Measurements from ENCODE around the gene ATP11A.

The ATP11A gene

GRCh38 chr13:112918746-112919145 is 228.9 kb downstream of the ATP11A start:
- no peak for TF ChIP-seq CTCF (IDR thresholded peaks at IDR 0.05)
- no peaks in the 10 kb centered on the region for H3K79me2 ChIP-seq
- H3K27me3 ChIP-seq (ENCODE audit: control insufficient read depth, insufficient read depth, low read length) = no peaks in the 10 kb centered on the region
- H3K27ac ChIP-seq = no peak overlapping the region
- H3K4me3 ChIP-seq (ENCODE audit: low read depth, low read length) = no peak overlapping the region
- no peaks in the 10 kb centered on the region for H3K36me3 ChIP-seq (ENCODE audit: control insufficient read depth, insufficient read depth, low read length)
- H3K4me2 ChIP-seq (ENCODE audit: low read length) = no peak overlapping the region
- H3K9me3 ChIP-seq (ENCODE audit: control insufficient read depth, low read length) = no peaks in the 10 kb centered on the region
- H2AFZ ChIP-seq = no peak overlapping the region
- H3K4me1 ChIP-seq = no peaks in the 10 kb centered on the region
- H3K9ac ChIP-seq = no peak overlapping the region

DNA sequence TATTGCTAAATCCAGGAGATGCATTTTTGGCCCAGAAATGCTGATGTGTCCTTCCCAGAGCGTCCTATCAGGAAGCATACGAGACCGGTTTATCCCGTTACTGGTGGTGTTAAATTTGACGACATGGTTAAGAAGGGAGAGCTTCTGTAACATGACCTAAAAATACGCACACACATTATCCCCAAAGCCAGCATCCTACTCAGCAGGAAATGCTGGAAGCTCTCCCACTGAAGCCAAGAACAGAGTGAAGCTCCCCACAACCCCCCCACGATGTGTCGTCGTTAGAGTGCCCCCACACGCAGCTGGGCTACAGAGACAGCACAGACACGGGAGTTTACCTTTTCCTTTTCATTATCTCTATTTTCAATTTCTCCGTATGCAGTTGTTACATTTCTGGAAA is 234.1 kb downstream of the ATP11A start:
- Histone ChIP-seq H3K4me1 (no peaks in the 10 kb centered on the region), H3K4me3 (ENCODE audit: low read depth, low read length) (no peak overlapping the region), H3K27ac (no peak overlapping the region), H3K9ac (no peak overlapping the region), H3K36me3 (ENCODE audit: control insufficient read depth, insufficient read depth, low read length) (no peaks in the 10 kb centered on the region), H3K4me2 (ENCODE audit: low read length) (no peak overlapping the region), H3K27me3 (ENCODE audit: control insufficient read depth, insufficient read depth, low read length) (no peaks in the 10 kb centered on the region), H3K9me3 (ENCODE audit: control insufficient read depth, low read length) (no peaks in the 10 kb centered on the region), H3K79me2 (no peaks in the 10 kb centered on the region), H2AFZ (no peak overlapping the region)
- no peak for TF ChIP-seq CTCF (IDR thresholded peaks at IDR 0.05)

GRCh38 chr13:112924365-112924764 is 234.5 kb downstream of the ATP11A start:
- Histone ChIP-seq H3K27ac (no peak overlapping the region), H3K36me3 (ENCODE audit: control insufficient read depth, insufficient read depth, low read length) (no peaks in the 10 kb centered on the region), H2AFZ (no peak overlapping the region), H3K4me1 (peaks cover 2% of the 10 kb centered on the region), H3K9me3 (ENCODE audit: control insufficient read depth, low read length) (no peaks in the 10 kb centered on the region), H3K27me3 (ENCODE audit: control insufficient read depth, insufficient read depth, low read length) (no peaks in the 10 kb centered on the region), H3K4me3 (ENCODE audit: low read depth, low read length) (no peak overlapping the region), H3K4me2 (ENCODE audit: low read length) (no peak overlapping the region), H3K9ac (no peak overlapping the region), H3K79me2 (no peaks in the 10 kb centered on the region)
- TF ChIP-seq CTCF (IDR thresholded peaks at IDR 0.05) = no peak

DNA sequence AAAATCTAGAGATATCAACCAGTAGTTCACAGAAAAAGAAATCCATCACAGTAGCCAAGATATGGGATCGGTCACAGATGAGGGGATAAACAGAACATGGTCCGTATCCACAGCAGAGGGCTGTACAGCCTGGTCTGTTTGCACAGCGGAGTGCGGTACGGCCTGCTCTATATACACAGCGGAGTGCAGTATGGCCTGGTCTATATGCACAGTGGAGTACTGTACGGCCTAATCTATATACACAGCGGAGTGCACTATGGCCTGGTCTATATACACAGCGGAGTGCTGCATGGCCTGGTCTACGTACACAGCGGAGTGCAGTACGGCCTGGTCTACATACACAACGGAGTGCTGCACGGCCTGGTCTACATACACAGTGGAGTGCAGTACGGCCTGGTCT is 236.2 kb downstream of the ATP11A start:
- no peaks in the 10 kb centered on the region for H3K9me3 ChIP-seq (ENCODE audit: control insufficient read depth, low read length)

More for the DNA sequence above, 236.2 kb downstream of the ATP11A start:
- no peaks in the 10 kb centered on the region for H3K36me3 ChIP-seq (ENCODE audit: control insufficient read depth, insufficient read depth, low read length)
- no peak for TF ChIP-seq CTCF (IDR thresholded peaks at IDR 0.05)
- no peak overlapping the region for H2AFZ ChIP-seq
- no peak overlapping the region for H3K27ac ChIP-seq
- no peaks in the 10 kb centered on the region for H3K27me3 ChIP-seq (ENCODE audit: control insufficient read depth, insufficient read depth, low read length)
- no peak overlapping the region for H3K4me3 ChIP-seq (ENCODE audit: low read depth, low read length)
- no peak overlapping the region for H3K4me2 ChIP-seq (ENCODE audit: low read length)
- H3K4me1 ChIP-seq = peaks cover 3% of the 10 kb centered on the region
- H3K9ac ChIP-seq = no peak overlapping the region
- no peaks in the 10 kb centered on the region for H3K79me2 ChIP-seq

All from parathyroid adenoma (tissue), 2 donors.